Activated naive CD4-positive, alpha-beta T cell treated with anti-CD3 and anti-CD28 coated beads, Interleukin-2, amount 10 ng/mL, durations not matched to agents 7 days and 5 days (primary cell): ENCODE data around the gene ADCY10.
"Not testable (repeated sequence)": the region's sequence is repeated elsewhere in the genome, so short reads cannot be mapped to it uniquely, and the experiment has no call there.

ENCODE experiments used
- CTCF ChIA-PET: fragments of 350-600 bp; sonication (Branson Sonifier 250); formaldehyde crosslinking; loops from one replicate; lab custom pipeline; 2021; ENCODE audit warnings: antibody characterized with exemption; lab: Charles Lee
- DNase-seq: peaks from one replicate; pipeline ENCODE4 v3.0.0-alpha.2; 2020
- H3K27ac Mint-ChIP-seq: one replicate; pipeline ENCODE4 v1.8.0; 2021; ENCODE audit warnings: mild to moderate bottlenecking, moderate library complexity, mixed read lengths
- H3K27me3 Mint-ChIP-seq: one replicate; pipeline ENCODE4 v1.8.0; 2021; ENCODE audit warnings: mild to moderate bottlenecking, mixed read lengths
- H3K36me3 Mint-ChIP-seq: one replicate; pipeline ENCODE4 v1.8.0; 2021; ENCODE audit warnings: mixed read lengths
- H3K4me1 Mint-ChIP-seq: one replicate; pipeline ENCODE4 v1.8.0; 2021; ENCODE audit warnings: mixed read lengths
- H3K4me3 Mint-ChIP-seq: one replicate; pipeline ENCODE4 v1.8.0; 2021; ENCODE audit warnings: mild to moderate bottlenecking, moderate library complexity, mixed read lengths
- H3K9me3 Mint-ChIP-seq: one replicate; pipeline ENCODE4 v1.8.0; 2021; ENCODE audit warnings: mixed read lengths

The ADCY10 gene

GRCh38 chr1:167864392-167865032, 49.4 kb downstream of the ADCY10 start:
- no peak overlapping the region for H3K4me3 Mint-ChIP-seq
- no peaks in the 10 kb centered on the region for H3K36me3 Mint-ChIP-seq
- H3K27me3 Mint-ChIP-seq, result peaks cover 8% of the 10 kb centered on the region
- CTCF ChIA-PET, result no interaction called here
- no peak overlapping the region for H3K27ac Mint-ChIP-seq
- H3K4me1 Mint-ChIP-seq, result no peaks in the 10 kb centered on the region
- DNase-seq, result no peak
- no peaks in the 10 kb centered on the region for H3K9me3 Mint-ChIP-seq

DNA sequence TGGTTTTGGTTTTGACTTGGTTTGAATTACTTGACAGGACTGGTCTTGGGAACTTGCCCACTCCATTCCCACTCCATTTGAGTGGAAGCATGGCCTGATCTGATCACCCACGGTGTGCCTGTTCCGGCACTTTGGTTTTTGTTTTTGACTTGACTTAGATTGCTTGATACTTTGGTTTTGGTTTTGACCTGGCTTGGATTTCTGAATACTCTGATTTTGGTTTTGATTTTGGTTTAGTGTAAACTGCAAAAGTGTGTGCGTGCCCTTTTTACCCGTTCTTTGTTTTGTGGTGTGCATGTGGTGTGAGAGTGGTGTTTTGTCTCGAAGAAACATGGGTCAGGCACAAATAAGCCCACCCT, 50.0 kb downstream of the ADCY10 start:
- Mint-ChIP-seq H3K4me1 (no peaks in the 10 kb centered on the region), H3K36me3 (no peaks in the 10 kb centered on the region), H3K27ac (no peak overlapping the region), H3K9me3 (no peaks in the 10 kb centered on the region), H3K27me3 (peaks cover 8% of the 10 kb centered on the region), H3K4me3 (no peak overlapping the region)
- CTCF ChIA-PET, result no interaction called here
- no peak for DNase-seq

GRCh38 chr1:167863191-167863920, 50.6 kb downstream of the ADCY10 start:
- H3K27ac Mint-ChIP-seq, H3K27me3 Mint-ChIP-seq, H3K4me3 Mint-ChIP-seq, H3K36me3 Mint-ChIP-seq, DNase-seq, H3K9me3 Mint-ChIP-seq, CTCF ChIA-PET, H3K4me1 Mint-ChIP-seq: not testable (repeated sequence)

GRCh38 chr1:167862432-167863076, 51.4 kb downstream of the ADCY10 start:
- no peaks in the 10 kb centered on the region for H3K36me3 Mint-ChIP-seq
- H3K4me1 Mint-ChIP-seq, result no peaks in the 10 kb centered on the region
- H3K9me3 Mint-ChIP-seq, result no peaks in the 10 kb centered on the region
- no peak overlapping the region for H3K4me3 Mint-ChIP-seq
- CTCF ChIA-PET, result no interaction called here
- no peak overlapping the region for H3K27ac Mint-ChIP-seq
- peaks cover 8% of the 10 kb centered on the region for H3K27me3 Mint-ChIP-seq
- no peak for DNase-seq

DNA sequence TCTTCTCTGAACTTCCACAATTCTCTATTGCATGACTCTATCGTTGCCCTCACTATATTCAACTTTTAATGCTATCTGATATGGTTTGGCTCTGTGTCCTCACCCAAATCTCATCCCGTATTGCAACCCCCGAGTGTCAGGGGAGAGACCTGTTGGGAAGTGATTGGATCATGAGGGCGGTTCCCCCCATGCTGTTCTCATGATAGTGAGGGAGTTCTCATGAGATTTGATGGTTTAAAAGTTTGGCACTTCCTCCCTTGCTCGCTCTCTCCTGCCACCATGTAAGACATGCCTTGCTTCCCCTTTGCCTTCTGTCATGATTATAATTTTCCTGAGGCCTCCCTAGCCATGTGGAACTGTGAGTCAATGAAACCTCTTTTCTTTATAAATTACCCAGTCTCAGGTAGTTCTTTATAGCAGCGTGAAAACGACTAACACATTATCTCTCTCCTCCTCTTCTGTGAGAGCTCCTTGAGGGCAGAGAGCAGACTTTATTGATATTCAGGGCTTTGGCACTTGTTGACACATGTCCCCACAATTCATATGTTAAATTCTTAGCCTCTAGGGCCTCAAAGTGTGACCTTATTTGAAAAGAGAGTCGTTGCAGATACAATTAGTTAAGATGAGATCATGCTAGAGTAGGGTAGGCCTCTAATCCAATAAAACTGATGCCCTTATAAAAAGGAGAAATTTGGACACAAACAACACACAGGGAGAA, 52.1 kb downstream of the ADCY10 start:
- Mint-ChIP-seq H3K36me3 (no peaks in the 10 kb centered on the region), H3K4me1 (no peaks in the 10 kb centered on the region), H3K27ac (no peak overlapping the region), H3K9me3 (no peaks in the 10 kb centered on the region), H3K27me3 (peaks cover 8% of the 10 kb centered on the region), H3K4me3 (no peak overlapping the region)
- CTCF ChIA-PET, result no interaction called here
- DNase-seq, result no peak

DNA sequence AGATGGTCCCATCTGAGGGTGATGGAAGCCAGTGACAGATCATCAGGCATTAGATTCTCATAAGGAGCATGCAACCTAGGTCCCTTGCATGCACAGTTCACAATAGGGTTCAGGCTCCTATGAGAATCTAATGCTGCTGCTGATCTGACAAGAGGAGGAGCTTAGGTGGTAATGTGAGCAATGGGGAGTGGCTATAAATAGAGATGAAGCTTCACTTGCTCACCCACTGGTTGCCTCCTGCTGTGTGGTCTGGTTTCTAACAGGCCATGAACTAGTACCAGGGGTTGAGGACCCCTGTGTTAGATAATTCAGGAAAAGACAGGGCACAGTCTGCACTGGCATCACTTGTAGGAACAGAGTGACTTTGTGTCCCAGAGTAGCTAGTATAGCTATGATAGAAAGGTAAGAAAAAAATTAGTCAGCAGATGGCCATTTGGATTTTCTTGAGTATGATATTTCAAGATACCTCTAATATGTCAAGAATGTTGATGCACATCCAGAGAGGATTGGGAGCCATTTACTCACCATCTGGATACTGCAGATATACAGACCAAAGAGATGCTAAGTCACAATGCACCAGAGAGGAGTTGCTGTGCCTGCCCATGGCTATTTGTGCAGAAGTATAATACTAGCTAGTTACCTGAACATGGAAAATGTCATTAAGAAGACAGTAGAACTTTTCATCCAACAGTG, 53.6 kb downstream of the ADCY10 start:
- no peaks in the 10 kb centered on the region for H3K9me3 Mint-ChIP-seq
- H3K27me3 Mint-ChIP-seq, result peaks cover 4% of the 10 kb centered on the region
- H3K4me3 Mint-ChIP-seq, result no peak overlapping the region
- H3K36me3 Mint-ChIP-seq, result no peaks in the 10 kb centered on the region
- CTCF ChIA-PET, result no interaction called here
- no peak overlapping the region for H3K27ac Mint-ChIP-seq
- no peaks in the 10 kb centered on the region for H3K4me1 Mint-ChIP-seq
- no peak for DNase-seq

DNA sequence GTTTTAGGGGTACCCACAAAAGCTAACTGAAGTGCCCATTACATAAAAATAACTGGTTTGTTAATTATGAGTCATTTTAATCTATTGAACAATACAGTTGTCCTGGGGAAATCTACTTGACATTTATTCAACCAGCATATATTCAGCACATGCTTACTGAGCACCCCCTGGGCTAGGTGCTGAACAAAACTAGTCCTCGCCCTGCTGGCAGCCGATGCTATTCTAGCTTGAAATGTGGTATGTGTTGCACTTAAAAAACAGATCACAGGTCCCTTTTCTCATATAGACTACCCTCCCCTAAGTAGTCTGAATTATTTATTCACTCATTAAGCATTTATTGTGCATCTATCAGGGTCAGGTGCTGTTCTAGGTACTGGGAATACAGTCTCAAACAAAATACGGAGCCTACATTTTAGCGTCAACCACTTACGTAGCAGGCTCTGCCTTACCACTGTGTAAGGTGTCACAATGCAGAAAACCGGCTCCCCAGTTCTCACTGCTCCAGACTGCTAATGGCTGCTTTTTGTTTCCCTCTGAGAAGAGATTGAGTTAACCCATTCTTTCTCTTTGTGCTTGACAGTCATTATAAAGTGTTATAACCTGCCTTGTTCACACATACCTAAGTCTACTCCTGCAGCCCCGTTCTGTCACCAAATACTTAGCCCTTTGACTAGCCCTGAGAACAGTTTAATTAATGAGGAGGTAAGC, 57.1 kb downstream of the ADCY10 start:
- Mint-ChIP-seq H3K36me3 (no peaks in the 10 kb centered on the region), H3K27ac (no peak overlapping the region)
- CTCF ChIA-PET, result interaction anchor here (0.9 kb wide), 1 partner anchor 10 kb away, joined by 3 read pairs; no protein-coding TSS in a partner anchor

GRCh38 chr1:167854184-167854583, 59.8 kb downstream of the ADCY10 start:
- Mint-ChIP-seq H3K27ac (no peak overlapping the region), H3K4me3 (no peak overlapping the region), H3K9me3 (no peaks in the 10 kb centered on the region), H3K27me3 (no peaks in the 10 kb centered on the region), H3K36me3 (no peaks in the 10 kb centered on the region), H3K4me1 (no peaks in the 10 kb centered on the region)
- DNase-seq, result no peak
- CTCF ChIA-PET, result no interaction called here

More for the DNA sequence above, 57.1 kb downstream of the ADCY10 start:
- no peak overlapping the region for H3K4me3 Mint-ChIP-seq
- peaks cover 4% of the 10 kb centered on the region for H3K27me3 Mint-ChIP-seq
- H3K4me1 Mint-ChIP-seq, result no peaks in the 10 kb centered on the region
- DNase-seq, result no peak
- no peaks in the 10 kb centered on the region for H3K9me3 Mint-ChIP-seq

- DNase-seq, result no peak
- Mint-ChIP-seq H3K27me3 (peaks cover 6% of the 10 kb centered on the region), H3K4me1 (no peaks in the 10 kb centered on the region), H3K27ac (no peak overlapping the region), H3K36me3 (no peaks in the 10 kb centered on the region), H3K9me3 (no peaks in the 10 kb centered on the region), H3K4me3 (no peak overlapping the region)
- CTCF ChIA-PET, result no interaction called here
These were observed 64.3 kb downstream of the ADCY10 start for GRCh38 chr1:167849666-167850065.

DNA sequence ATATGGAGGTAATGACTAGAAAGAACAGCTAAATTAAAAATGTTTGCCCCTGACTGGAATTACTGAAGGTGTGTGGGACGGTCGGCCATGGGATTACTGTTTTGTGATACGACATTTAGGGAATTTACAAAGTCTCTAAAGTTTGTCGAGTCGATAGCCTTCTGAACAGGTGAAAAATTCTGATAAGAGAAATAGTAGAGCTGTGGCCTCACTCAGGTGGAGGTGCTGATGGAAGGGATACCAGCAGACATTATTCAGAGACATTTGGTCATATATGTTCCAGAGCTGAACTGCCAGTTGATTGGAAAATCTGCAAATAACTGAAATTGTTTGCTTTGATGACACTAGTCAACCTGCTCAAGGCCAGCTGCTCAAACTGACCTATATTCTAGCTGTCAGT, 71.1 kb downstream of the ADCY10 start:
- Mint-ChIP-seq H3K4me3 (no peak overlapping the region), H3K36me3 (no peaks in the 10 kb centered on the region), H3K4me1 (no peaks in the 10 kb centered on the region), H3K9me3 (no peaks in the 10 kb centered on the region), H3K27me3 (peaks cover 15% of the 10 kb centered on the region), H3K27ac (no peak overlapping the region)
- DNase-seq, result no peak
- CTCF ChIA-PET, result no interaction called here

GRCh38 chr1:167841530-167841929, 72.4 kb downstream of the ADCY10 start:
- no peaks in the 10 kb centered on the region for H3K36me3 Mint-ChIP-seq
- H3K27me3 Mint-ChIP-seq, result peaks cover 15% of the 10 kb centered on the region
- peaks cover 5% of the 10 kb centered on the region for H3K4me1 Mint-ChIP-seq
- no peak overlapping the region for H3K4me3 Mint-ChIP-seq
- no peak for DNase-seq
- no peaks in the 10 kb centered on the region for H3K9me3 Mint-ChIP-seq
- CTCF ChIA-PET, result no interaction called here
- H3K27ac Mint-ChIP-seq, result no peak overlapping the region

DNA sequence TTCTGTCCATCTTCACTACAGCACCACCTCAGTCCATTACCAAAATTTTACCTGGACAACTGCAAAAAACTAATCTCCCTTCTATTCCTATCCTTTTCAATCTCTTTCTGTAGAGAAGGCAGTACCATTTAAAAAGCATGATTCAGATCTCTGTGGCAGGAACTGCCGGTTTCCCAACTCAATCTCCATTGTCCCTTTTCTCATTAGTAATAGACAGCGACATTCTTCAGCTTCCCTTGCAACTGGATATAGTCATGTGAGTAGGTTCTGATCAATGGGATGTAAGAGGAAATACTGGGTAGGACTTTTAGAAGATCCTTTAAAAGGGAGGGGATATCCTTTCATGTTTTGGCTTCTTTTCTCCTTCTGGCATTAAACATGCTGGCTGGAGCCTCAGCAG, 74.9 kb downstream of the ADCY10 start:
- H3K9me3 Mint-ChIP-seq, result no peaks in the 10 kb centered on the region
- peaks cover 13% of the 10 kb centered on the region for H3K27me3 Mint-ChIP-seq
- H3K27ac Mint-ChIP-seq, result no peak overlapping the region
- H3K4me1 Mint-ChIP-seq, result peaks cover 5% of the 10 kb centered on the region
- H3K36me3 Mint-ChIP-seq, result no peaks in the 10 kb centered on the region
- DNase-seq, result no peak
- H3K4me3 Mint-ChIP-seq, result no peak overlapping the region
- CTCF ChIA-PET, result no interaction called here

GRCh38 chr1:167837326-167837725, 76.6 kb downstream of the ADCY10 start:
- H3K4me1 Mint-ChIP-seq, result peaks cover 5% of the 10 kb centered on the region
- H3K36me3 Mint-ChIP-seq, result no peaks in the 10 kb centered on the region
- H3K9me3 Mint-ChIP-seq, result no peaks in the 10 kb centered on the region
- no peak for DNase-seq
- CTCF ChIA-PET, result no interaction called here
- H3K27ac Mint-ChIP-seq, result no peak overlapping the region
- peaks cover 16% of the 10 kb centered on the region for H3K27me3 Mint-ChIP-seq
- no peak overlapping the region for H3K4me3 Mint-ChIP-seq
